ENCODE measurements around the gene TAX1BP3. TPM values are rescaled to one million over a fixed set of nuclear protein-coding genes. Genes with fewer than 3 reads are reported as not detected.

TAX1BP3 gene
- total RNA-seq, 1 experiment from 2014 or later, result 111 TPM

DNA sequence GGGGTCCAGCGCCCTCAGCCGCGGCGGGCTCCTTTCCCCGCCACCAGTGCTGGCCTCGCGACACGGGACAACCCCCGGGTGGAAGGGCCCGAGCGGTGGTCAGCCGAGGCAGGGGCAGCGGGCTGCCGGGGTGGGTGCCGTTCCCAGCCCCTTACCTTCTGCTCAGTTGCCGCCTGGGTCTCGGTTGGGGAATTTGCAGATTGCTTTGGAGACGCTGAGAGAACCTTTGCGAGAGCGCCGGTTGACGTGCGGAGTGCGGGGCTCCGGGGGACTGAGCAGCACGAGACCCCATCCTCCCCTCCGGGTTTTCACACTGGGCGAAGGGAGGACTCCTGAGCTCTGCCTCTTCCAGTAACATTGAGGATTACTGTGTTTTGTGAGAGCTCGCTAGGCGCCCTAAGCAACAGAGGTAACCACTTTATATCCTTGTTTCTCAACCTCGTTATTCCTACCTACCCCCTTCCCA is 31.4 kb downstream of the TAX1BP3 start:
- in situ Hi-C loops (cut with HindIII; ENCODE audit: low sequenced_read_pairs), result no loop called here

DNA sequence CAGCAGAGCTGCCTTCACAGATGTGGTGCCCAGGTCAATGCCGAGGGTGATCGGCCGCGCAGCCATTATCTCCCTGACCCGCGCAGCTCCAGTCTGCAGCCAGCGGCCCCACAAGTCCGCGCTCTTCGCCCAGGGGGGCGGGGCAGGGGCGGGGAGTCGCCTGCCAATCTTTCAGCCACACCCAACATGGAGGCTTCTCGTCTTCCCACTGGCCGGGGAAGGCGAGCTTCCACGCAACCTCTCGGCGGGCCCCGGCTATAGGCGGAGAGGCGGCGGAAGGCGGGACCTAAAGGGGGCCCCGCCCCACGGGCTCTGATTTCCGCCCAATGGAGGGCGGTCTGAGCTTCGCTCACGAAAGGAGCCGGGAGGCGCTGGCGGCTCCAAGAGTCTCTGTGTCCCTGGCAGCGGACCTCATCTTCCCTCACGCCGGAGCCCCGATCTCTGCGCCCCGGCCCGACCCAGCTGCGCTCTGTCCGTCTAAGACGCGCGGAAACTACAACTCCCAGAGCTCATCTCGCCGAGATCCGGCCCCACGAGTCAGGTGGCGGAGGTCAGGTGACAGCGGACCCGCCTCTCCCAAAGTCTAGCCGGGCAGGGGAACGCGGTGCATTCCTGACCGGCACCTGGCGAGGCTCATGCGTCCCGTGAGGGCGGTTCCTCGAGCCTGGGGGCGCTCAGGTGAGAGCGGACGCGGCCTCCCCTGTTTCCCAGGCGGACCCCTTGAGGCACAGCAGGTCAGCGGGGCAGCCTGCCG is 32.0 kb downstream of the TAX1BP3 start, which contains the start of the genes CTNS and SHPK:
Gene CTNS, plus strand, starts transcription at position 607 of the 754 bp plus-strand sequence. CDS start 3,447 bp downstream, outside the sequence.
Gene SHPK, minus strand, starts transcription at position 97 of the 754 bp plus-strand sequence. Its CDS starts 31 bp downstream, at position 66.
- peak; percentile 98 for DNase-seq (ENCODE audit: low spot score)
- in situ Hi-C loops (cut with HindIII; ENCODE audit: low sequenced_read_pairs), result no loop called here

More for the DNA sequence above, 31.4 kb downstream of the TAX1BP3 start:
- DNase-seq (ENCODE audit: low spot score), result no peak

DNA sequence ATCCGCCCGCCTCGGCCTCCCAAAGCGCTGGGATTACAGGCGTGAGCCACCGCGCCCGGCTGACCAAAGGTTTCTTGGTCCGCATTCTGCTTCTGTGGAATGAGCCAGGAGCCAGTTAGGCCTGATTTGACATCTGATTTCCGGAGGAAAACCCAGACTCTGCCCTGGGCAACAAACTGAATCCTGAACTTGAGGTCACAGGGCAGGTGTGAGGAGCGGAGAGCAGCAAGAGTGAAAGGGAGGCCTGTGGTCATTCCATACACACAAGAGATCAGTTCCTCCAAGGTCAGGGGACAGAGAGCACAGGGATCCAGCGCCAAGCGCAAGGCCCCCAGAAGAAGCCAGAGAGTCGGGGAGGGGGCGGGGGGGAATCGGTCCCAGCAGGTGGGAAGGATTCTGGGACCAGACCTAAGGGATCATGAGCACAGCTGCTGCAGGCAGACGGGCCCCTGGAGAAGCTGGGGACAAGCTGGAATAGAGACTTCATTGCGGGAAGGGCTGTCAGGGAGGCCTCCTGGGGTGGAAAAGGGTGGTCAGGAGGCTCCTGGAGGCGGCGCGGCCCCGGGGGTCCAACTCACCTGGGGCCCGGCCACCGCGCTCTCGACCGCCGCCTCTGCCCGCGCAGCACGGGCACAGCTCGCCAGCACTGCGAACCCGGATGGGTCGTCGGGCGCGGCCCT is 32.8 kb downstream of the TAX1BP3 start:
- no peak for DNase-seq (ENCODE audit: low spot score)
- in situ Hi-C loops (cut with HindIII; ENCODE audit: low sequenced_read_pairs), result no loop called here

DNA sequence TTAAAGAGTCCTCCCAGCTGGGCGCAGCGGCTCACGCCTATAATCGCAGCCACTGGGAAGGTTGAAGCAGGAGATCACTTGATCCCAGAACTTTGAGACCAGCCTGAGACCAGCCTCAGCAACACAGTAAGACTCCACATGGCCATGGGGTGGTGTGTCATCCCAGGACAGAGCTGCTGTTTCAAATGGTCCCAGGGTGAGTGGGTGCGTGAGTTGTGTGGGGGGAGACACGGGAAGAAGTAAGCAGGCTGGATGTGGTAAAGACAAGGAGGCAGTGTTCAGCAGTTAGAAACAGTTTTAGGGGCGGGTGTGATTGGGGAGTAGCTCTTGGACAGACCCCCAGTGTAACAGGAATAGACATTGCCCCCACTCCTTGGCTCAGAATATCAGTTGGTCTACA is 36.1 kb downstream of the TAX1BP3 start:
- in situ Hi-C loops (cut with HindIII; ENCODE audit: low sequenced_read_pairs), result no loop called here
- no peak for DNase-seq (ENCODE audit: low spot score)

DNA sequence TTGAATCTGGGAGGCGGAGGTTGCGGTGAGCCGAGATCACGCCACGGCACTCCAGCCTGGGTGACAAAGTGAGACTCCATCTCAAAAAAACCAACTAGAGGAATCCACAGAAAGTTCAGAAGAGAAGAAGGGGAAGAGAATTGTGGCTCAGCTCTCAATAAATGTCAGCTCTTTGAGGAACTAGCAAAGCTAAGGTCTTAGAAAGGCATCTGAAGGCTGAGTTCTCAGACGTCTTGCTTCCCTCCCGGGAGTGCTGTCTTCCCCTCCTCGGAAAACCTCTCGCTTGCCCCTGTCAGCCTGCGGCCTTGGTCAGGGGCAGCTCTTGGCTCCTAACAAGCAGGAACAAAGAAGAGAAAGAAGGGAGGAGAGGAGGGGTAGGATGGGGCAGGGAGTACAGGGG is 37.6 kb downstream of the TAX1BP3 start:
- DNase-seq (ENCODE audit: low spot score), result no peak
- in situ Hi-C loops (cut with HindIII; ENCODE audit: low sequenced_read_pairs), result no loop called here

DNA sequence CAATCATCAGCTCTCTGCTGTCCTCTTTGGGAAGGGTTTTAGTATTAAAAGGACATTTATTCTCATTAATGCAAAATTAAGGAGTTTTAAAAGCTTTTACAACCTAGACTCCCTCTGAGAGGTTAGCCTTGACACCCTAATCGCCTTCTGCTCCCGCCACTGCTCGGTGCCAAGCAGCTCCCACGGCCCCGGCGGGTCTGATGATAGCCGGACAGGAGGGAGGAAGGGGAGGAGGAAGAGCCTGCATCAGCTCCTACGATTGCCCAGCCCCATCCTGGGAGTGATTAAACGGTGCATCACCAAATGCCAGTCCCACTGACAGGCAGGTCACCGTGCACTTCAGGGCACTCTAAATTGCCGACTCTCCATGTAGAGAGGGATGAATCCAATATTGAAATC is 40.6 kb downstream of the TAX1BP3 start:
- DNase-seq (ENCODE audit: low spot score), result no peak
- in situ Hi-C loops (cut with HindIII; ENCODE audit: low sequenced_read_pairs), result no loop called here

DNA sequence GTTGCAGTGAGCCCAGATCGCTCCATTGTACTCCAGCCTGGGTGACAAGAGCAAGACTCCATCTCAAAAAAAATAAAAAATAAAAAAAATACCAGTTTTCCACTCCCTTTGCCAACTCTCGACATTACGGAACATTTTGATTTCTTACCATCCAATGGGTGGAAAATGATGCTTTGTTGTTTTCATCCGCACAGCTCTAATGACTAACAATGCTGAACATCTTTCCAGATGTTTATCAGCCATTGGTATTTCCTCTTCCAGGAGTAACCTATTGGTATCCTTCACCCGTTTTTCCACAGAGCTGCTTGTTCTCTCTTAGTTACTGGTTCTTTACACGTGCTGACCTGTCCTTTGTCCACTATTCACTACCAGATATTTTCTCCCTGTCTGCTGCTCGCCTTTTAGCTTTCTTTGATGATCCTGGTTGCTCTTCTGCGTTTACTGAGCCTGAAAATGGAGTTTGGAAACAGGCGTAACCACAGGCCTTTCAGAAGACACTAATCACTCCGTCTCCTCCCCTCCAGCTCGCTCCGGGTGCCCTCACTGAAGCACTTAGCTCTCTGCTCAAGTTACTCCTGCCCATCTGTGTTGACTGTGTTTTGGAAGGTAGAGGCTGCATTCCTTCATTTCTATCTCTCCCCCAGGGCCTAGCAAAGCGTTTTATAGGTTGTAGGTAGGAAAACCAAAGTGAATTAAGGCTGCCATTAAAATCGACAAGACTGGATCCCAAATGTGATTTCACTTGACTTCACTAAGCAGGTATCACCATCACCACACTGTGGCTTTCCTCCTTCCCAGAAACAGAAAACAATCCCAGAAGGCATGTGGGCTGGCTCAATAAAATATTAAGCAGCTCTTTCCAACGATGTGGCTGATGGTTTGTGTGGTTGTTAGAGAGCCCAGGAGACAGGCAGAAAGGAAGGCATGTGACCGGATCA is 41.3 kb downstream of the TAX1BP3 start:
- DNase-seq (ENCODE audit: low spot score), result no peak
- in situ Hi-C loops (cut with HindIII; ENCODE audit: low sequenced_read_pairs), result no loop called here

DNA sequence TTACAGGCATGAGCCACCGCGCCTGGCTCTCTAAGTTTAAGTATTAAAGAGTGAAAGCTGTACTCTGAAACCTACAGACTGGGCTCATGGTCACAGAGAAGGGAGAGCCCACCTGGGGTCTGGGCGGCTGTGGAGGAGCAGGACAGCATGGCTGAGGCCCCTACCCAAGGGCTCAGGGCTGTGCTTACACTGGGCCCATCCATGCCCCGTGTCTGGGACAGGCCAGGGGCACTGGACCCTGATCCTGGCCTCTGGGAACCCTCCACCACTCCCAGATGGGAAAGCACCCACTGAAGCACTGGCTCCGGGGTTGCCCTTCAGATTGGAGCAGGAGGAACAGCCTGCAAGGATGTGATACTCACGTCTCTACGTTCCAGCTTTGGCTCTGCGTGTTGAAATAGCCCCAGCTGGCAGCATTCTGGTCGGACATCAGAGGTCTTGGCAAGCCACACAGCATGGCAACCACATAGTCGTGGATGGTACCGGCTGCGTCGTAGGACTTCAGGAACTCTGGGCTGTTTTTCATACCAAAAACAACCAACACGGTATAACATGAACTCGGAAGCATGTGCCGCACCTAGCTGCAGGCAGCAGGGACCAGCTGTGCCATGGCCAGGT is 45.3 kb downstream of the TAX1BP3 start:
- in situ Hi-C loops (cut with HindIII; ENCODE audit: low sequenced_read_pairs), result no loop called here
- DNase-seq (ENCODE audit: low spot score), result no peak

DNA sequence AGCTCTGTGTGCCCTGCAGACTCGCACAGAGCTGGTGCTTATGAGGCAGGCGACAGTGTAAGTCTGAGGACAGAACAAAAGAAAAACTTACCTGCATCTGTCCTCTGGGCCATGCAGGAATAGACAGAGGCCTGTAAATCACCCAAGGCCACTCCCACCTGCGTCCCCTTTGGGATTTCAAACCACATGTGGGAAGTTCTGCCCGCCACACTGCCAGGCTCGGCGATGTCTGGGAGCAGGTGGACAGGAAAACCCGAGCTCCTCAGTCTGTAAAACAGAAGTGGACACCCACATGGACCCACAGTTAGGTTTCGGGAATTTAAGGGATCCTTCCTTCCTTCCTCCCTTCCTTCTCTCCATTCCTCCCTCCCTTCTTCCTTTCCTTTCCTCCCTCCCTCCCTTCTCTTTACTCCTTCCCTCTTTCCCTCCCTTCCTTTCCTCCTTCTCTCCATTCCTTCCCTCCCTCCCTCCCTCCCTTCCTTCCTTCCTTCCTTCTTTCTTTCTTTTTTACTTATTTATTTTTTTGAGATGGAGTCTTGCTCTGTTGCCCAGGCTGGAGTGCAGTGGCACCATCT is 47.1 kb downstream of the TAX1BP3 start:
- in situ Hi-C loops (cut with HindIII; ENCODE audit: low sequenced_read_pairs), result no loop called here
- DNase-seq (ENCODE audit: low spot score), result no peak

DNA sequence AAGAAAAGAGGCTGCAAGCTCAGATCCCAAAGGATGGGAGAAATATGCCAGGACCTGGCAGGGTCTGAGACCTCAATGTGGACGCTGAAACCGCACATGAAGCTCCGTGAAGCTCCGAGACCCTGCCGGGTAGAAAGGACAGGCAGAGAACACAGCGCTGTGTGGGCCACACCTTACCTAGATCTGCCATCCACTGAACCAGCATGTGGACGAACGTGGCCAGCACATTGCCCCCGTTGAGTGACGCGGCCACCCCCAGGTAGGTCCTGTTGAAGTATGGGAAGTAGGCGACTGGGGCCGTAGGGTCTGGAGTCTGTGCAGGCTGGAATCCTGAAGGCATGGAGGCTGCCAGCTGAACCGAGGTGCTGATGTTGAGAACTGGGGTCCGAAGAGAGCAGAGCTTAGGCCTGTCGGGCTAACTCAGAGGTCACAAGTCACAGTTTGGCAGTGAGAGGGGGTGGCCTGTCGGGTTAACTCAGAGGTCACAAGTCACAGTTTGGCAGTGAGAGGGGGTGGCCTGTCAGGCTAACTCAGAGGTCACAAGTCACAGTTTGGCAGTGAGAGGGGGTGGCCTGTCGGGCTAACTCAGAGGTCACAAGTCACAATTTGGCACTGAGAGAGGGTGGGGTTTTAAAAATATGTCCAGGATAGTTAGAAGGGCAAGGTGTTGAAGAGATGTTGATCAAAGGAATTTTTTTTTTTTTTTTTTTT is 53.1 kb downstream of the TAX1BP3 start:
- DNase-seq (ENCODE audit: low spot score), result no peak
- in situ Hi-C loops (cut with HindIII; ENCODE audit: low sequenced_read_pairs), result no loop called here

DNA sequence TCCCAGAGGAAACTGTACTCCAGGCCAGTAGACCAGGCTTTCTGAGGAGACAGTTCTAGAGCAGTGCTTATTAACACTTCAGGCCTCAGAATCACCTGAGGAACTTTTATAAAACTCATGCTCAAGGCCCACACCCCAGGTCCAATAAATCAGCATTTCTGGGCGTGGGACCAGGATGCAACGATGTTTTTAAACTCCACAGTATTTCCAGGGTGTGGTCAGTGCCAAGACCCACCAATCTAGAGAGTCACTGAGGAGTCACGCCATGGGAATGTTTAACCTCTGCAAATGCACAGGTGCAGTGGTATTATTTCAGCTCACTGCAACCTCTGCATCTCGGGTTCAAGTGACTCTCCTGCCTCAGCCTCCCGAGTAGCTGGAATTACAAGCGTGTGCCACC is 55.3 kb downstream of the TAX1BP3 start:
- in situ Hi-C loops (cut with HindIII; ENCODE audit: low sequenced_read_pairs), result no loop called here
- no peak for DNase-seq (ENCODE audit: low spot score)

Other genes starting within 250 kb of the TAX1BP3 start
- gene OR1E2, start 234.7 kb downstream of the TAX1BP3 start, total RNA-seq (2014; rRNA removed; shearing (Covaris generic)), result not detected in 2 replicates
- gene SPATA22, start 196.8 kb downstream of the TAX1BP3 start, total RNA-seq (2014; rRNA removed; shearing (Covaris generic)), result not detected in 2 replicates
- gene ASPA, start 192.6 kb downstream of the TAX1BP3 start, total RNA-seq (2014; rRNA removed; shearing (Covaris generic)), result not detected in 2 replicates
- 0.25 and 0.61 TPM in 2 replicates for gene TRPV3, start 110.8 kb downstream of the TAX1BP3 start, total RNA-seq (2014; rRNA removed; shearing (Covaris generic))
- gene TRPV1, start 59.2 kb downstream of the TAX1BP3 start, total RNA-seq (2014; rRNA removed; shearing (Covaris generic)), result 0.86 and 1.2 TPM in 2 replicates
- 37.8 and 41.2 TPM in 2 replicates for gene SHPK, start 32.3 kb downstream of the TAX1BP3 start, total RNA-seq (2014; rRNA removed; shearing (Covaris generic))
- gene CTNS, start 31.8 kb downstream of the TAX1BP3 start, total RNA-seq (2014; rRNA removed; shearing (Covaris generic)), result 22.2 and 28.2 TPM in 2 replicates
- 101 and 105 TPM in 2 replicates for gene EMC6, start 234 bp upstream of the TAX1BP3 start, total RNA-seq (2014; rRNA removed; shearing (Covaris generic))
- gene P2RX5, start 27.6 kb upstream of the TAX1BP3 start, total RNA-seq (2014; rRNA removed; shearing (Covaris generic)), result 1.0 and 12.9 TPM in 2 replicates
- gene HASPIN, start 55.3 kb upstream of the TAX1BP3 start, total RNA-seq (2014; rRNA removed; shearing (Covaris generic)), result 11.7 and 20.9 TPM in 2 replicates
- gene ITGAE, start 132.6 kb upstream of the TAX1BP3 start, total RNA-seq (2014; rRNA removed; shearing (Covaris generic)), result 24.7 and 29.6 TPM in 2 replicates
- gene NCBP3, start 177.7 kb upstream of the TAX1BP3 start, total RNA-seq (2014; rRNA removed; shearing (Covaris generic)), result 12.9 and 39.6 TPM in 2 replicates
- 2.3 and 3.4 TPM in 2 replicates for gene CAMKK1, start 224.5 kb upstream of the TAX1BP3 start, total RNA-seq (2014; rRNA removed; shearing (Covaris generic))
- not detected in 2 replicates for gene P2RX1, start 247.9 kb upstream of the TAX1BP3 start, total RNA-seq (2014; rRNA removed; shearing (Covaris generic))